ENCODE results near the gene STAT2. TPM values are rescaled to one million over a fixed set of nuclear protein-coding genes. Genes with fewer than 3 reads are reported as not detected.
A peak's percentile ranks its signal among the peaks of the same experiment; 100 is the strongest.

Gene STAT2
- total and polyA plus RNA-seq, 2 of the 13 experiments (the other 11 are each of a cell fraction or from before 2014, with no cell fraction given) = 43.5 to 84.6 TPM

DNA sequence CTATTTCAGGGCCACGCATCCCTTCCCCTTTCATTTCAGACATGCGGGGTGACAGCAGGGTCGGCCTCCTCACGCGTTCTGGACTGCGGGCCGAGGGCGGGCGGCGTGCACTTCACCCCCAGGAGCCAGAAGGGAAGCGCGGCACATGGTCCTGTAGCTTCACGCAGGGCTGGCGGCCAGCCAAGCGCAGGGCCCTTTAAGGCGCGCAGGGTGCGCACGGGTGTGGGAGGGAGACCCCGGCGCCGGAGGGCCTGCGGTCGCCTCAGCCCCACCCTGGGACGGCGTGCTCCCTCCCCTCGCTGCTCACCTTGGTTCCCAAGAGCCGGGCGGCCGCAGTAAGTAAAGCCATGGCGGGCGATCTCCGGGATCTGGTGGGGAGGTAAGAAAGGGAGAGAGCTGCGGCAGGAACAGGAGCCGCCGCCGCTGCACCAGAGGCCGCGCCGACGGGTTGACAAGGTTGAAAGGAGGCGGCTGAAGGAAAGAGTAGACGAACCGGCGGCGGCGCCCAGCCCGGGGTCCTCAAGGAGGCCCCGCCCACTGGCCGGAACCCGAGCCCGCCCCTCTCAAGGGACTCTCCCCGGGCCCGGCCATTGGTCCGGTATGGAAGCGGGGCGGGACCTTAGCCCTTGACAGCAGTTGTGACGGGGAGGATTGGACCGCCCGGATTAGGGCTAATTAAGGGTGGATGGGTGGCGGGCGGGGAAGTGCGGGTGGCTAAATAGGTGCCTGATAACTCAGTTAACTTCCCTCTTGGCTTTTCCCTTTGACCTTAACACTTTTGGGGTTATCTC, 59.9 kb downstream of the STAT2 start, which contains the start of gene CS (continued):
- TF ChIP-seq SMYD3 (CRISPR knock-in tag; IDR thresholded peaks at IDR 0.05) = no peak
- TF ChIP-seq TOPORS (CRISPR knock-in tag; IDR thresholded peaks at IDR 0.05) = no peak
- TF ChIP-seq NONO (IDR thresholded peaks at IDR 0.05) = no peak
- peak; percentile 47; the same call in 1 of the 2 replicates for TF ChIP-seq NONO (CRISPR knock-in tag; conservative IDR thresholded peaks at IDR 0.05)
- TF ChIP-seq, protein P1, sequence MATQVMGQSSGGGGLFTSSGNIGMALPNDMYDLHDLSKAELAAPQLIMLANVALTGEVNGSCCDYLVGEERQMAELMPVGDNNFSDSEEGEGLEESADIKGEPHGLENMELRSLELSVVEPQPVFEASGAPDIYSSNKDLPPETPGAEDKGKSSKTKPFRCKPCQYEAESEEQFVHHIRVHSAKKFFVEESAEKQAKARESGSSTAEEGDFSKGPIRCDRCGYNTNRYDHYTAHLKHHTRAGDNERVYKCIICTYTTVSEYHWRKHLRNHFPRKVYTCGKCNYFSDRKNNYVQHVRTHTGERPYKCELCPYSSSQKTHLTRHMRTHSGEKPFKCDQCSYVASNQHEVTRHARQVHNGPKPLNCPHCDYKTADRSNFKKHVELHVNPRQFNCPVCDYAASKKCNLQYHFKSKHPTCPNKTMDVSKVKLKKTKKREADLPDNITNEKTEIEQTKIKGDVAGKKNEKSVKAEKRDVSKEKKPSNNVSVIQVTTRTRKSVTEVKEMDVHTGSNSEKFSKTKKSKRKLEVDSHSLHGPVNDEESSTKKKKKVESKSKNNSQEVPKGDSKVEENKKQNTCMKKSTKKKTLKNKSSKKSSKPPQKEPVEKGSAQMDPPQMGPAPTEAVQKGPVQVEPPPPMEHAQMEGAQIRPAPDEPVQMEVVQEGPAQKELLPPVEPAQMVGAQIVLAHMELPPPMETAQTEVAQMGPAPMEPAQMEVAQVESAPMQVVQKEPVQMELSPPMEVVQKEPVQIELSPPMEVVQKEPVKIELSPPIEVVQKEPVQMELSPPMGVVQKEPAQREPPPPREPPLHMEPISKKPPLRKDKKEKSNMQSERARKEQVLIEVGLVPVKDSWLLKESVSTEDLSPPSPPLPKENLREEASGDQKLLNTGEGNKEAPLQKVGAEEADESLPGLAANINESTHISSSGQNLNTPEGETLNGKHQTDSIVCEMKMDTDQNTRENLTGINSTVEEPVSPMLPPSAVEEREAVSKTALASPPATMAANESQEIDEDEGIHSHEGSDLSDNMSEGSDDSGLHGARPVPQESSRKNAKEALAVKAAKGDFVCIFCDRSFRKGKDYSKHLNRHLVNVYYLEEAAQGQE (IDR thresholded peaks at IDR 0.05; ENCODE audit: borderline replicate concordance in 1 of 2, low read depth in 1 of 2, low read length in 2 of 2) = no peak
- TF ChIP-seq, protein P2, sequence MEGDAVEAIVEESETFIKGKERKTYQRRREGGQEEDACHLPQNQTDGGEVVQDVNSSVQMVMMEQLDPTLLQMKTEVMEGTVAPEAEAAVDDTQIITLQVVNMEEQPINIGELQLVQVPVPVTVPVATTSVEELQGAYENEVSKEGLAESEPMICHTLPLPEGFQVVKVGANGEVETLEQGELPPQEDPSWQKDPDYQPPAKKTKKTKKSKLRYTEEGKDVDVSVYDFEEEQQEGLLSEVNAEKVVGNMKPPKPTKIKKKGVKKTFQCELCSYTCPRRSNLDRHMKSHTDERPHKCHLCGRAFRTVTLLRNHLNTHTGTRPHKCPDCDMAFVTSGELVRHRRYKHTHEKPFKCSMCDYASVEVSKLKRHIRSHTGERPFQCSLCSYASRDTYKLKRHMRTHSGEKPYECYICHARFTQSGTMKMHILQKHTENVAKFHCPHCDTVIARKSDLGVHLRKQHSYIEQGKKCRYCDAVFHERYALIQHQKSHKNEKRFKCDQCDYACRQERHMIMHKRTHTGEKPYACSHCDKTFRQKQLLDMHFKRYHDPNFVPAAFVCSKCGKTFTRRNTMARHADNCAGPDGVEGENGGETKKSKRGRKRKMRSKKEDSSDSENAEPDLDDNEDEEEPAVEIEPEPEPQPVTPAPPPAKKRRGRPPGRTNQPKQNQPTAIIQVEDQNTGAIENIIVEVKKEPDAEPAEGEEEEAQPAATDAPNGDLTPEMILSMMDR (CRISPR knock-in tag; IDR thresholded peaks at IDR 0.05) = 0 out of 2 replicates have a peak, but pooled peaks have one; percentile 7
- TF ChIP-seq SETDB1 (CRISPR knock-in tag; IDR thresholded peaks at IDR 0.05; ENCODE audit: borderline replicate concordance) = no peak
- peak; percentile 84; the same call in 1 of the 2 replicates for TF ChIP-seq ZNF619 (CRISPR knock-in tag; IDR thresholded peaks at IDR 0.05)
- TF ChIP-seq MTF2 (CRISPR knock-in tag; IDR thresholded peaks at IDR 0.05; ENCODE audit: borderline replicate concordance) = 0 out of 2 replicates have a peak, but pooled peaks have one; percentile 32
- TF ChIP-seq ZFP1 (CRISPR knock-in tag; IDR thresholded peaks at IDR 0.05) = no peak
- TF ChIP-seq, protein P3, sequence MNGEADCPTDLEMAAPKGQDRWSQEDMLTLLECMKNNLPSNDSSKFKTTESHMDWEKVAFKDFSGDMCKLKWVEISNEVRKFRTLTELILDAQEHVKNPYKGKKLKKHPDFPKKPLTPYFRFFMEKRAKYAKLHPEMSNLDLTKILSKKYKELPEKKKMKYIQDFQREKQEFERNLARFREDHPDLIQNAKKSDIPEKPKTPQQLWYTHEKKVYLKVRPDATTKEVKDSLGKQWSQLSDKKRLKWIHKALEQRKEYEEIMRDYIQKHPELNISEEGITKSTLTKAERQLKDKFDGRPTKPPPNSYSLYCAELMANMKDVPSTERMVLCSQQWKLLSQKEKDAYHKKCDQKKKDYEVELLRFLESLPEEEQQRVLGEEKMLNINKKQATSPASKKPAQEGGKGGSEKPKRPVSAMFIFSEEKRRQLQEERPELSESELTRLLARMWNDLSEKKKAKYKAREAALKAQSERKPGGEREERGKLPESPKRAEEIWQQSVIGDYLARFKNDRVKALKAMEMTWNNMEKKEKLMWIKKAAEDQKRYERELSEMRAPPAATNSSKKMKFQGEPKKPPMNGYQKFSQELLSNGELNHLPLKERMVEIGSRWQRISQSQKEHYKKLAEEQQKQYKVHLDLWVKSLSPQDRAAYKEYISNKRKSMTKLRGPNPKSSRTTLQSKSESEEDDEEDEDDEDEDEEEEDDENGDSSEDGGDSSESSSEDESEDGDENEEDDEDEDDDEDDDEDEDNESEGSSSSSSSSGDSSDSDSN (CRISPR knock-in tag; IDR thresholded peaks at IDR 0.05) = peak; percentile 64
- peak; percentile 53; the same call in 1 of the 2 replicates for TF ChIP-seq FOXC1 (CRISPR knock-in tag; IDR thresholded peaks at IDR 0.05; ENCODE audit: borderline replicate concordance)
- TF ChIP-seq, protein P4, sequence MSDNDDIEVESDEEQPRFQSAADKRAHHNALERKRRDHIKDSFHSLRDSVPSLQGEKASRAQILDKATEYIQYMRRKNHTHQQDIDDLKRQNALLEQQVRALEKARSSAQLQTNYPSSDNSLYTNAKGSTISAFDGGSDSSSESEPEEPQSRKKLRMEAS (IDR thresholded peaks at IDR 0.05) = peak; percentile 94
- no peak for TF ChIP-seq PAWR (CRISPR knock-in tag; IDR thresholded peaks at IDR 0.05; ENCODE audit: borderline replicate concordance)
- TF ChIP-seq, protein P5, sequence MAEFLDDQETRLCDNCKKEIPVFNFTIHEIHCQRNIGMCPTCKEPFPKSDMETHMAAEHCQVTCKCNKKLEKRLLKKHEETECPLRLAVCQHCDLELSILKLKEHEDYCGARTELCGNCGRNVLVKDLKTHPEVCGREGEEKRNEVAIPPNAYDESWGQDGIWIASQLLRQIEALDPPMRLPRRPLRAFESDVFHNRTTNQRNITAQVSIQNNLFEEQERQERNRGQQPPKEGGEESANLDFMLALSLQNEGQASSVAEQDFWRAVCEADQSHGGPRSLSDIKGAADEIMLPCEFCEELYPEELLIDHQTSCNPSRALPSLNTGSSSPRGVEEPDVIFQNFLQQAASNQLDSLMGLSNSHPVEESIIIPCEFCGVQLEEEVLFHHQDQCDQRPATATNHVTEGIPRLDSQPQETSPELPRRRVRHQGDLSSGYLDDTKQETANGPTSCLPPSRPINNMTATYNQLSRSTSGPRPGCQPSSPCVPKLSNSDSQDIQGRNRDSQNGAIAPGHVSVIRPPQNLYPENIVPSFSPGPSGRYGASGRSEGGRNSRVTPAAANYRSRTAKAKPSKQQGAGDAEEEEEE (CRISPR knock-in tag; IDR thresholded peaks at IDR 0.05; ENCODE audit: borderline replicate concordance) = peak; percentile 67; the same call in 1 of the 2 replicates
- TF ChIP-seq, protein P6, sequence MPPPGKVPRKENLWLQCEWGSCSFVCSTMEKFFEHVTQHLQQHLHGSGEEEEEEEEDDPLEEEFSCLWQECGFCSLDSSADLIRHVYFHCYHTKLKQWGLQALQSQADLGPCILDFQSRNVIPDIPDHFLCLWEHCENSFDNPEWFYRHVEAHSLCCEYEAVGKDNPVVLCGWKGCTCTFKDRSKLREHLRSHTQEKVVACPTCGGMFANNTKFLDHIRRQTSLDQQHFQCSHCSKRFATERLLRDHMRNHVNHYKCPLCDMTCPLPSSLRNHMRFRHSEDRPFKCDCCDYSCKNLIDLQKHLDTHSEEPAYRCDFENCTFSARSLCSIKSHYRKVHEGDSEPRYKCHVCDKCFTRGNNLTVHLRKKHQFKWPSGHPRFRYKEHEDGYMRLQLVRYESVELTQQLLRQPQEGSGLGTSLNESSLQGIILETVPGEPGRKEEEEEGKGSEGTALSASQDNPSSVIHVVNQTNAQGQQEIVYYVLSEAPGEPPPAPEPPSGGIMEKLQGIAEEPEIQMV (CRISPR knock-in tag; IDR thresholded peaks at IDR 0.05; ENCODE audit: low read depth) = peak; percentile 67; the same call in 1 of the 2 replicates
